GM12878 (cell line): ENCODE measurements around the gene ARMC8. TPM values are rescaled to one million over a fixed set of nuclear protein-coding genes. Genes with fewer than 3 reads are reported as not detected.

Experiments used
- ATAC-seq: fragments of 200-7000 bp; cut with Tn5 transposase; 3 replicates; pipeline ENCODE4 v1.9.1; 2020; ENCODE audit warnings: mild to moderate bottlenecking, moderate library complexity
- BruUV-seq: library from RNA; stranded (reverse); fragments of 400-500 nt; replicated peaks from 2 replicates; lab custom pipeline; 2021; lab: Mats Ljungman, UMichigan
- CTCF ChIA-PET: fragments of 300-600 bp; sonication (Branson Sonifier 250); formaldehyde crosslinking; extraction: SDS; loops from one replicate; lab custom pipeline; 2021; ENCODE audit warnings: inconsistent platforms; lab: Yijun Ruan, JAX
- POLR2A ChIA-PET: fragments of 350-600 bp; formaldehyde crosslinking; extraction: SDS; loops from one replicate; lab custom pipeline; 2021; ENCODE audit warnings: inconsistent platforms; lab: Charles Lee
- RAD21 ChIA-PET: fragments of 300-600 bp; sonication (Branson Sonifier 250); formaldehyde crosslinking; loops from one replicate; lab custom pipeline; 2023; ENCODE audit warnings: antibody characterized with exemption; ENCODE audit not compliant: unreplicated experiment; lab: Charles Lee
- SMC1A ChIA-PET: fragments of 300-600 bp; sonication (Branson Sonifier 250); formaldehyde crosslinking; loops from one replicate; lab custom pipeline; 2023; ENCODE audit not compliant: unreplicated experiment, uncharacterized antibody; lab: Charles Lee
- DNase-seq: peaks from one replicate; pipeline ENCODE4 v3.0.0-alpha.2; 2011; ENCODE audit warnings: low read depth, low spot score
- FAIRE-seq: peaks from 3 replicates; lab custom pipeline; 2011; peaks lifted over from hg19 to GRCh38; lab: Jason Lieb, UNC
- H2AFZ ChIP-seq: 2 replicates; pipeline ENCODE4 v1.6.0; 2011; ENCODE audit warnings: low read depth, low read length, control low read depth; ENCODE audit not compliant: control insufficient read depth
- H3K27ac ChIP-seq: 2 replicates; pipeline ENCODE4 v1.5.1; 2011; ENCODE audit warnings: control low read depth; ENCODE audit not compliant: control insufficient read depth, insufficient read depth
- H3K27me3 ChIP-seq, 2 experiments: replicated peaks in 1 of 2; 2 replicates each; pipeline versions ENCODE4 v1.6.0 to v1.6.1; 2011; ENCODE audit warnings: low read length in 1 of 2; ENCODE audit not compliant: control insufficient read depth in 2 of 2, insufficient read depth in 2 of 2
- H3K36me3 ChIP-seq, 2 experiments: 2 replicates each; pipeline ENCODE4 v1.5.1; 2011; ENCODE audit warnings: low read length in 1 of 2; ENCODE audit not compliant: control insufficient read depth in 2 of 2, insufficient read depth in 2 of 2
- H3K4me1 ChIP-seq: 2 replicates; pipeline ENCODE4 v1.6.1; 2011; ENCODE audit warnings: mild to moderate bottlenecking, low read length, moderate library complexity, mixed read lengths; ENCODE audit not compliant: control insufficient read depth, insufficient read depth
- H3K4me2 ChIP-seq: 2 replicates; pipeline ENCODE4 v1.6.0; 2011; ENCODE audit warnings: control low read depth; ENCODE audit not compliant: control insufficient read depth, insufficient read depth
- H3K4me3 ChIP-seq: fragments of 200-600 bp; sonication (generic); 2 replicates; pipeline ENCODE4 v1.5.1; 2016
- H3K79me2 ChIP-seq: 2 replicates; pipeline ENCODE4 v1.6.0; 2011; ENCODE audit warnings: low read length; ENCODE audit not compliant: control insufficient read depth, insufficient read depth
- H3K9ac ChIP-seq: 2 replicates; pipeline ENCODE4 v1.8.0; 2011; ENCODE audit warnings: low read length, control low read depth, mixed read lengths; ENCODE audit not compliant: control insufficient read depth, insufficient read depth
- H3K9me3 ChIP-seq: replicated peaks from 3 replicates; pipeline ENCODE4 v1.5.1; 2011; ENCODE audit warnings: mild to moderate bottlenecking, low read length; ENCODE audit not compliant: control insufficient read depth, insufficient read depth
- H4K20me1 ChIP-seq: 2 replicates; pipeline ENCODE4 v1.6.0; 2011; ENCODE audit not compliant: control insufficient read depth, insufficient read depth
- CBFB ChIP-seq: IDR thresholded peaks from 2 replicates; pipeline ENCODE4 v1.6.1; 2016; ENCODE audit warnings: antibody characterized with exemption, low read depth
- CREB1 ChIP-seq: IDR thresholded peaks from 2 replicates; pipeline ENCODE4 v1.6.1; 2012; ENCODE audit warnings: low read depth, mild to moderate bottlenecking, inconsistent platforms
- HDGF ChIP-seq: fragments of 450-650 bp; IDR thresholded peaks from 2 replicates; pipeline ENCODE4 v1.6.1; 2016; ENCODE audit warnings: antibody characterized with exemption
- IKZF1 ChIP-seq: fragments of 450-650 bp; conservative IDR thresholded peaks from 2 replicates; pipeline ENCODE4 v1.6.1; 2017; ENCODE audit warnings: antibody characterized with exemption, mild to moderate bottlenecking
- NFIC ChIP-seq: IDR thresholded peaks from 2 replicates; pipeline ENCODE4 v1.6.1; 2012; ENCODE audit warnings: low read depth, mild to moderate bottlenecking, inconsistent platforms, low read length, moderate library complexity
- RBBP5 ChIP-seq: fragments of 200-600 bp; sonication (generic); conservative IDR thresholded peaks from 2 replicates; pipeline ENCODE4 v1.6.1; 2016
- RUNX3 ChIP-seq: IDR thresholded peaks from 2 replicates; pipeline ENCODE4 v1.6.1; 2012; ENCODE audit warnings: low read length, inconsistent platforms
- SMAD1 ChIP-seq: fragments of 450-650 bp; IDR thresholded peaks from 2 replicates; pipeline ENCODE4 v1.6.1; 2018; ENCODE audit warnings: mild to moderate bottlenecking, low read depth; ENCODE audit not compliant: partially characterized antibody
- SMARCA5 ChIP-seq: fragments of 450-650 bp; IDR thresholded peaks from 2 replicates; pipeline ENCODE4 v1.6.1; 2017; ENCODE audit warnings: mild to moderate bottlenecking
- TAF1 ChIP-seq: IDR thresholded peaks from 2 replicates; pipeline ENCODE4 v1.6.1; 2011; ENCODE audit warnings: mild to moderate bottlenecking, low read depth, low read length, borderline replicate concordance
- WGBS: methylation state at CpG from one replicate; pipeline ENCODE4 v1.1.6; 2016; ENCODE audit warnings: low lambda C conversion rate; ENCODE audit not compliant: insufficient replicate concordance, insufficient coverage; ENCODE audit errors: missing lambda C conversion rate; 5-methylcytosine and 5-hydroxymethylcytosine counted together
- in situ Hi-C: fragments of 300-500 bp; cut with MboI; formaldehyde crosslinking; loops from 9 replicates; pipeline ENCODE4 v1.14.3; 2018; ENCODE audit warnings: mixed read lengths
- intact Hi-C: fragments of 100-400 bp; cut with micrococcal nuclease; formaldehyde crosslinking; loops from one replicate; pipeline ENCODE4 v1.14.2; 2022; ENCODE audit not compliant: unreplicated experiment
- polyA plus RNA-seq, 11 experiments: library from polyadenylated mRNA; depleted of rRNA in 4 of 11; unstranded in 6 of 11; stranded (reverse) in 5 of 11; fragments of >200 nt; fragmentation: Nextera tagmentation in 4 of 11; fragmentation: Illumina TruSeq in 1 of 11; extraction: Ambion mirVana in 4 of 11; extraction: Trizol in 1 of 11; gene quantifications; 1 replicate in 1 of 11; 2 replicates in 10 of 11; pipeline versions ENCODE4 v1.2.1 to v1.2.3, GENCODE V29; 2011 to 2016; ENCODE audit warnings: inconsistent platforms in 2 of 11, missing spikeins in 2 of 11, low read depth in 1 of 11
- total RNA-seq, 4 experiments: library from RNA; depleted of rRNA in 3 of 4; stranded (reverse); fragments of >200 nt in 3 of 4; fragmentation: Illumina TruSeq in 1 of 4; extraction: Trizol in 1 of 4; gene quantifications; 2 replicates each; pipeline versions ENCODE4 v1.2.1 to v1.2.3, GENCODE V29; 2013 to 2021
- TF ChIP-seq, protein P1 (sequence below): fragments of 450-650 bp; IDR thresholded peaks from 2 replicates; pipeline ENCODE4 v1.6.1; 2017; ENCODE audit warnings: mild to moderate bottlenecking, moderate library complexity
- TF ChIP-seq, protein P2 (sequence below): fragments of 450-650 bp; IDR thresholded peaks from 2 replicates; pipeline ENCODE4 v1.6.1; 2017; ENCODE audit warnings: borderline replicate concordance
- TF ChIP-seq, protein P3 (sequence below): fragments of 450-650 bp; IDR thresholded peaks from 2 replicates; pipeline ENCODE4 v1.6.1; 2017; ENCODE audit warnings: antibody characterized with exemption, mild to moderate bottlenecking, moderate library complexity
- TF ChIP-seq, protein P4 (sequence below): fragments of 450-650 bp; IDR thresholded peaks from 2 replicates; pipeline ENCODE4 v1.6.1; 2014; ENCODE audit warnings: mild to moderate bottlenecking

The ARMC8 gene
- total and polyA plus RNA-seq, 10 of the 15 experiments (the other 5 are each of a cell fraction or from before 2014, with no cell fraction given): 29.8 to 93.4 (median 45.3) TPM

DNA sequence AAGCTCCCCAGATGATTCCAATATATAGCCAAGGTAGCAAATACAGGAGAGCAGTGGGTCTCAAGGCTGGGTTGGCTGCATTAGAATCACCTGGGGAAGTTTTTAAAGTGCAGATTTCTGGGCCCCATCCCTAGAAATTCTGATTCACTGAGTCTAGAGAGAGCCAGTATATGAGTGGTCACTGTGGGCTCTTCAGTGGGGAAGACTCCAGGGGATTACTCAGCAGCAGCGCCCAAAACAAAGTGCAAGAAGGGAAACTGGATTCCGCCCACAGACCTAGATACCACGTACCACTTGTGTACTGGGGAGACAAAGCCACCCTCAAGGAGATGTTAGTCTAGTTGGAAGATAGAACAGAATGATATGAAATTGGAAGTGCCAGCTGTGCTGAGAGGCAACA, 102.6 kb downstream of the ARMC8 start:
- BruUV-seq: no TSS peak
- TF ChIP-seq, protein P1, sequence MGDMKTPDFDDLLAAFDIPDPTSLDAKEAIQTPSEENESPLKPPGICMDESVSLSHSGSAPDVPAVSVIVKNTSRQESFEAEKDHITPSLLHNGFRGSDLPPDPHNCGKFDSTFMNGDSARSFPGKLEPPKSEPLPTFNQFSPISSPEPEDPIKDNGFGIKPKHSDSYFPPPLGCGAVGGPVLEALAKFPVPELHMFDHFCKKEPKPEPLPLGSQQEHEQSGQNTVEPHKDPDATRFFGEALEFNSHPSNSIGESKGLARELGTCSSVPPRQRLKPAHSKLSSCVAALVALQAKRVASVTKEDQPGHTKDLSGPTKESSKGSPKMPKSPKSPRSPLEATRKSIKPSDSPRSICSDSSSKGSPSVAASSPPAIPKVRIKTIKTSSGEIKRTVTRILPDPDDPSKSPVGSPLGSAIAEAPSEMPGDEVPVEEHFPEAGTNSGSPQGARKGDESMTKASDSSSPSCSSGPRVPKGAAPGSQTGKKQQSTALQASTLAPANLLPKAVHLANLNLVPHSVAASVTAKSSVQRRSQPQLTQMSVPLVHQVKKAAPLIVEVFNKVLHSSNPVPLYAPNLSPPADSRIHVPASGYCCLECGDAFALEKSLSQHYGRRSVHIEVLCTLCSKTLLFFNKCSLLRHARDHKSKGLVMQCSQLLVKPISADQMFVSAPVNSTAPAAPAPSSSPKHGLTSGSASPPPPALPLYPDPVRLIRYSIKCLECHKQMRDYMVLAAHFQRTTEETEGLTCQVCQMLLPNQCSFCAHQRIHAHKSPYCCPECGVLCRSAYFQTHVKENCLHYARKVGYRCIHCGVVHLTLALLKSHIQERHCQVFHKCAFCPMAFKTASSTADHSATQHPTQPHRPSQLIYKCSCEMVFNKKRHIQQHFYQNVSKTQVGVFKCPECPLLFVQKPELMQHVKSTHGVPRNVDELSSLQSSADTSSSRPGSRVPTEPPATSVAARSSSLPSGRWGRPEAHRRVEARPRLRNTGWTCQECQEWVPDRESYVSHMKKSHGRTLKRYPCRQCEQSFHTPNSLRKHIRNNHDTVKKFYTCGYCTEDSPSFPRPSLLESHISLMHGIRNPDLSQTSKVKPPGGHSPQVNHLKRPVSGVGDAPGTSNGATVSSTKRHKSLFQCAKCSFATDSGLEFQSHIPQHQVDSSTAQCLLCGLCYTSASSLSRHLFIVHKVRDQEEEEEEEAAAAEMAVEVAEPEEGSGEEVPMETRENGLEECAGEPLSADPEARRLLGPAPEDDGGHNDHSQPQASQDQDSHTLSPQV: no peak
- TF ChIP-seq, protein P2, sequence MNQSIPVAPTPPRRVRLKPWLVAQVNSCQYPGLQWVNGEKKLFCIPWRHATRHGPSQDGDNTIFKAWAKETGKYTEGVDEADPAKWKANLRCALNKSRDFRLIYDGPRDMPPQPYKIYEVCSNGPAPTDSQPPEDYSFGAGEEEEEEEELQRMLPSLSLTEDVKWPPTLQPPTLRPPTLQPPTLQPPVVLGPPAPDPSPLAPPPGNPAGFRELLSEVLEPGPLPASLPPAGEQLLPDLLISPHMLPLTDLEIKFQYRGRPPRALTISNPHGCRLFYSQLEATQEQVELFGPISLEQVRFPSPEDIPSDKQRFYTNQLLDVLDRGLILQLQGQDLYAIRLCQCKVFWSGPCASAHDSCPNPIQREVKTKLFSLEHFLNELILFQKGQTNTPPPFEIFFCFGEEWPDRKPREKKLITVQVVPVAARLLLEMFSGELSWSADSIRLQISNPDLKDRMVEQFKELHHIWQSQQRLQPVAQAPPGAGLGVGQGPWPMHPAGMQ: no peak
- TF ChIP-seq HDGF (no peak), TAF1 (no peak), CBFB (no peak), NFIC (no peak), SMARCA5 (no peak), IKZF1 (no peak), SMAD1 (no peak), CREB1 (no peak), RBBP5 (no peak), RUNX3 (no peak)
- TF ChIP-seq, protein P3, sequence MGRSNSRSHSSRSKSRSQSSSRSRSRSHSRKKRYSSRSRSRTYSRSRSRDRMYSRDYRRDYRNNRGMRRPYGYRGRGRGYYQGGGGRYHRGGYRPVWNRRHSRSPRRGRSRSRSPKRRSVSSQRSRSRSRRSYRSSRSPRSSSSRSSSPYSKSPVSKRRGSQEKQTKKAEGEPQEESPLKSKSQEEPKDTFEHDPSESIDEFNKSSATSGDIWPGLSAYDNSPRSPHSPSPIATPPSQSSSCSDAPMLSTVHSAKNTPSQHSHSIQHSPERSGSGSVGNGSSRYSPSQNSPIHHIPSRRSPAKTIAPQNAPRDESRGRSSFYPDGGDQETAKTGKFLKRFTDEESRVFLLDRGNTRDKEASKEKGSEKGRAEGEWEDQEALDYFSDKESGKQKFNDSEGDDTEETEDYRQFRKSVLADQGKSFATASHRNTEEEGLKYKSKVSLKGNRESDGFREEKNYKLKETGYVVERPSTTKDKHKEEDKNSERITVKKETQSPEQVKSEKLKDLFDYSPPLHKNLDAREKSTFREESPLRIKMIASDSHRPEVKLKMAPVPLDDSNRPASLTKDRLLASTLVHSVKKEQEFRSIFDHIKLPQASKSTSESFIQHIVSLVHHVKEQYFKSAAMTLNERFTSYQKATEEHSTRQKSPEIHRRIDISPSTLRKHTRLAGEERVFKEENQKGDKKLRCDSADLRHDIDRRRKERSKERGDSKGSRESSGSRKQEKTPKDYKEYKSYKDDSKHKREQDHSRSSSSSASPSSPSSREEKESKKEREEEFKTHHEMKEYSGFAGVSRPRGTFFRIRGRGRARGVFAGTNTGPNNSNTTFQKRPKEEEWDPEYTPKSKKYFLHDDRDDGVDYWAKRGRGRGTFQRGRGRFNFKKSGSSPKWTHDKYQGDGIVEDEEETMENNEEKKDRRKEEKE: no peak
- TF ChIP-seq, protein P4, sequence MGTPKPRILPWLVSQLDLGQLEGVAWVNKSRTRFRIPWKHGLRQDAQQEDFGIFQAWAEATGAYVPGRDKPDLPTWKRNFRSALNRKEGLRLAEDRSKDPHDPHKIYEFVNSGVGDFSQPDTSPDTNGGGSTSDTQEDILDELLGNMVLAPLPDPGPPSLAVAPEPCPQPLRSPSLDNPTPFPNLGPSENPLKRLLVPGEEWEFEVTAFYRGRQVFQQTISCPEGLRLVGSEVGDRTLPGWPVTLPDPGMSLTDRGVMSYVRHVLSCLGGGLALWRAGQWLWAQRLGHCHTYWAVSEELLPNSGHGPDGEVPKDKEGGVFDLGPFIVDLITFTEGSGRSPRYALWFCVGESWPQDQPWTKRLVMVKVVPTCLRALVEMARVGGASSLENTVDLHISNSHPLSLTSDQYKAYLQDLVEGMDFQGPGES: no peak

More for the DNA sequence above, 102.6 kb downstream of the ARMC8 start:
- H3K27ac ChIP-seq: no peak overlapping the region
- no peak for FAIRE-seq
- WGBS: 81% methylated on average over 3 of the region's 3 CpGs
- H3K4me3 ChIP-seq: no peak overlapping the region
- no peaks in the 10 kb centered on the region for H3K4me1 ChIP-seq
- no peak for DNase-seq
- ATAC-seq: no peak
- CTCF ChIA-PET: interaction anchor here (0.6 kb wide), 1 partner anchor 20 kb away, joined by 3 read pairs; no protein-coding TSS in a partner anchor
- no peak overlapping the region for H3K9ac ChIP-seq
- no peak overlapping the region for H2AFZ ChIP-seq
- RAD21 ChIA-PET: interaction anchor here (0.6 kb wide), 1 partner anchor 139 kb away, joined by 3 read pairs; no protein-coding TSS in a partner anchor
- in situ Hi-C loops (no loop called here), intact Hi-C loops (no loop called here)
- no peak overlapping the region for H3K4me2 ChIP-seq
- peaks cover 0 to 32% of the 10 kb centered on the region in 2 experiments; a peak in 3 of 4 replicates for H3K36me3 ChIP-seq
- H4K20me1 ChIP-seq: no peaks in the 10 kb centered on the region
- H3K79me2 ChIP-seq: no peaks in the 10 kb centered on the region
- SMC1A ChIA-PET: no interaction called here
- POLR2A ChIA-PET: no interaction called here
- H3K9me3 ChIP-seq: no peaks in the 10 kb centered on the region
- H3K27me3 ChIP-seq: no peaks in the 10 kb centered on the region
